HG03457 (cell line): ENCODE measurements around the gene NPNT.

Source experiments
- ATAC-seq: cut with Tn5 transposase; IDR thresholded peaks from one replicate; pipeline ENCODE4 v1.9.1; 2021; ENCODE audit warnings: moderate number of reproducible peaks; ENCODE audit not compliant: unreplicated experiment

The NPNT gene

DNA sequence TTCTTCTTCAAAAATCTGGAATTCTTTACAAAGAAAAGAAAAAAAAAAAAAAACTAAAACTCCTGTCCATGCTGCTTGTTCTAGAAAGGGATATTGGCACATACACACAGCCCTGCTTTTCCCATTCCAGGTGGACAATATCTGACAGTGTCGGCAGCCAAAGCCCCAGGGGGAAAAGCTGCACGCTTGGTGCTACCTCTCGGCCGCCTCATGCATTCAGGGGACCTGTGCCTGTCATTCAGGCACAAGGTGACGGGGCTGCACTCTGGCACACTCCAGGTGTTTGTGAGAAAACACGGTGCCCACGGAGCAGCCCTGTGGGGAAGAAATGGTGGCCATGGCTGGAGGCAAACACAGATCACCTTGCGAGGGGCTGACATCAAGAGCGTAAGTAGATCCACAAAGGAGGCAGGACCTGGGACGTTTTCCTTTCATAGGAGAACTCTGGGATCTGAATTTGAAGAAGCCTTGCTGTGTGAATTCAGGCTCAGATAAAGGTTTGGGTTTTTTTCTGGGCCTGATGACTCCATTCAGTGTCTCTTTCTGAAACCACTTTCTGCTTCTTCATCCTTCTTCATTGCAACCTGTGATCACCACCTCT, 71.9 kb downstream of the NPNT start:
- ATAC-seq, result no peak

DNA sequence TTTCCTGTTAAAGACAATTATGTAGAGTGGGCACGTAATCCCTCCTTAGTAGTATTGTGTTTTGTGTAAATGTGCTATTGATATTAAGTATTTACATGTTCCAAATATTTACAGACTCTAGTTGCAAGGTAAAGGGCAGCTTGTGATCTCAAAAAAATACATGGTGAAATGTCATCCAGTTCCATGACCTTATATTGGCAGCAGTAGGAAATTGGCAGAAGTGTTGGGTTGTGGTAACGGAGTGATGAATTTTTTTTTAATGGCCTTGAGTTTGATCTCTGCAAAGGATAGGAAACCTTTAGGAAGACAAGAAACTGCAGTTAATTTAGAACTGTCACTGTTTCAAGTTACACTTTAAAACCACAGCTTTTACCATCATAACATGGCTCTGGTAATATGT, 74.3 kb downstream of the NPNT start:
- ATAC-seq, result no peak

DNA sequence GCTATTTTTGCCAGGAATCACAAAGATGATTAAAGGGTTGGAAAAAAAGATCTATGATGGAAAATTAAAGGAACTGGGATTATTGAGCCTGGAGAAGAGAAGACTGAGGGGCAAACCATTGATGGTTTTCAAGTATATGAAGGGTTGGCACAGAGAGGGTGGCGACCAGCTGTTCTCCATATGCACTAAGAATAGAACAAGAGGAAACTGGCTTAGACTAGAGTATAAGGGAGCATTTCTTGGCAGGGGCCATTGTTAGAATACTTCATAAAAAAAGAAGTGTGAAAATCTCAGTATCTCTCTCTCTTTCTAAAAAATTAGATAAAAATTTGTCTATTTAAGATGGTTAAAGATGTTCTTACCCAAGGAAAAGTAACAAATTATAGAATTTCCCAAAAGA, 75.1 kb downstream of the NPNT start:
- no peak for ATAC-seq

DNA sequence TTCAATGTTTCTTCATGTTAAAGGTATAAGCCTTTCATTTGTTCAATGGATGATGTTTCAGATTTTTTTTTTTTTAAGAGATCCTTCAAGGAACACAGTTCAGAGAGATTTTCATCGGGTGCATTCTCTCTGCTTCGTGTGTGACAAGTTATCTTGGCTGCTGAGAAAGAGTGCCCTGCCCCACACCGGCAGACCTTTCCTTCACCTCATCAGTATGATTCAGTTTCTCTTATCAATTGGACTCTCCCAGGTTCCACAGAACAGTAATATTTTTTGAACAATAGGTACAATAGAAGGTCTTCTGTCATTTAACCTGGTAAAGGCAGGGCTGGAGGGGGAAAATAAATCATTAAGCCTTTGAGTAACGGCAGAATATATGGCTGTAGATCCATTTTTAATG, 75.8 kb downstream of the NPNT start:
- no peak for ATAC-seq

DNA sequence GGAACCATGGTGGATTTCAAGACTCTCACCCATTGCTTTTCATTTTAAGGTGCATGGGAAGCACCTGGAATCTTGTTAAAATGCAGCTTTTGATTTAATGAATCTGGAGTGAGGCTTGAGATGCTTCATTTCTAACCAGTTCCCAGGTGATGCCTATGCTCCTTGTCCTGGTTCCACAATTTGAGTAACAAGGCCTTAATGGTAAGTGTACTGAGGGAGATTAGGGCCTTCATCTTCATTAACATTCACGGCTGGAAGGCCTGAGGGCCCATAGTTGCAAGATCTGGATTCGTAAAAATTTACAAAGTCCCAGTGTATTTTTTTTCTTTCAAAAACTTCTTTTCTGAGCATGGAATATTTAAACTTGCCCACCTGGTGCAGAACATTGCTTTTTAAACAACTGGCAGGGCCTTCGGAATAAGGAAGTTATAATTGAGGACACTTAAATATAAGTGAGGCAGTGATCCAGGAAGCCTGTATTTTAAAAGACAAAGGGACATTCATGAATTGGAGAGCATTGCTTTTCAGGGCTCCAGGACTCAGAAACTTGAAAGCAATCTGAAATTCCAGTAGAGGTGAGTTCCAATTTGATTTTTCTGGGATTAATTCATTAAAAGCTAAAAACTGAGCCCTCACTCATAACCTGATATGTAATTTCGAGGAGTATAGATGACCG, 77.8 kb downstream of the NPNT start:
- ATAC-seq, result no peak

DNA sequence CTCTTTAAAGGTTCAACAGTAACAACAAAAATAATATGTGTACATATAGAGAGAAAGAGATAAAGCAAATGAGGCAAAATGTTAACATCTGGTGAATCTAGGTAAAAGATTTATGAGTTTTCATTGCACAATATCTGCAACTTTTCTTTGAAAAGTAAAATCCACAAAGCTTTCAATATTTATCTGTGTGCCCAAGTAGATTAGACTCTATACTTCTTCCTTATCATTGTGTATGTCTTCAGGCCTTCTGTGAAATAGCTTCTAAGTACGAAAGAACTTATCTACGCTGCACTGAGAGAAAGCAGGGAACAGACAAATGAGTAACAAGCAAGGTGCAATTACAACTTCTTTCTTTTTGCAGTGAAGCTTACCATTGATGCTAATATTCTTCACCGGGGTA, 81.6 kb downstream of the NPNT start:
- no peak for ATAC-seq

DNA sequence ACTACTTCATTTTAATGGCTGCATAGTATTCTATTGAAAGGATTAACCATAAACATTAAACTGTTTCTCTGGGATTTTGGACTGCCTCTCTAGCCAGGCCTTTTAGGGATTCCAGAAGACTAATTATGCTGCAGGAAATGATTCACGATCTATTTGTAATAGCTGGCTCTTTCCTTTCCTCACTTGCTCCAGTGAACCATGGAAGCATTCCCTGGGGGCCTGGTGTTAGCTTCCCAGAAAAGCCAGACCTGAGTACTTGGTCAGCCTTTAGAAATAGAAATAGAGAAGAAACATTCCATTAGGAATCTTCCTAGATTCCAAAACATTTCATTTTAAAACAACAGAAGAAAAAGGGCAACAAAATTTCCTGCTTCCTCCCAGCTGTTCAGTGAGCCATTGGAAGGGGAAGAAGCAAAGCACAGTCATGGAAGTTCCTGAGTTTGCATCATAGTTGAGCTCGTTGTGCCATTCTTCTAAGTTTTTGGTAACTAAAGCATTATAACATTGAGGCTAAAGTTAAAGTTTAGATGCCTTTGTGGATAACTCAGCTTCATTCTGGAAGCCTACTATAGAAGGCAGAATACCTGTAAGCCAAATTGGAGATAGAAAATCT, 83.5 kb downstream of the NPNT start:
- no peak for ATAC-seq

DNA sequence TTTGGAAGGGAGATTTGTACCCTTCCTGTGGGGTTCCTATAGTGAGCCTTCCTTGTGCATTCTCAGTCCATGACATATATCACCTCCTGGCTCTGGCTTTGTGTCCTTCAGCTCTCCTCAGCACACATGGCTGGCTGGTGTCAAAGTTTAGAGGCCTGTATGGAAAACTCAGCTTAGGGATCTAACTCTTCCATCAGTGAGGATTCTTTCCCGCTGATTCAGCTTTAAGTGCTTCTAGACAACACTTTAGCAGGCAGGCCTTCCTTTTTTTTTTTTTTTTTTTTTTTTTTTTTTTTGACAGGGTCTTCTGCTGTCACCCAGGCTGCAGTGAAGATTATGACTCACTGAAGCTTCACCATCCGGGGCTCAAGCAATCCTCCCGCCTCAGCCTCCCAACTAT, 84.2 kb downstream of the NPNT start:
- no peak for ATAC-seq

DNA sequence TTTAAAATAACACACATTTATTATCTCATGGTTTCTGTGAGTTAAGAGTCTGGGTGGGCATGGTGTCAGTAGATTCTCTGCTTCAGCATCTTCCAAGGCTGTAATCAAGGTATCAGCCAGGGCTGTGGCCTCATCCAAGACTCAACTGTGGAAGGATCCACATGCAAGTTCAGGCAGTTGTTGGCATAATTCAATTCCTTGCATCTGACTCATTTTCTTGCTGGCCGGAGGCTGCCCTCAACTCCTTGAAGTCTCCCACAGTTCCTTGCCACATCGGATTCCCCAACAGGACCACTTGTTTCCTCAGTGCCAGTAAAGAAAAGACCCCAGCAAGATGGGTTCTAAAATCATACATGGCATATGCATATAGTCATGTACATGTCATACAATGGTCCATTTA, 93.4 kb downstream of the NPNT start:
- ATAC-seq, result no peak

DNA sequence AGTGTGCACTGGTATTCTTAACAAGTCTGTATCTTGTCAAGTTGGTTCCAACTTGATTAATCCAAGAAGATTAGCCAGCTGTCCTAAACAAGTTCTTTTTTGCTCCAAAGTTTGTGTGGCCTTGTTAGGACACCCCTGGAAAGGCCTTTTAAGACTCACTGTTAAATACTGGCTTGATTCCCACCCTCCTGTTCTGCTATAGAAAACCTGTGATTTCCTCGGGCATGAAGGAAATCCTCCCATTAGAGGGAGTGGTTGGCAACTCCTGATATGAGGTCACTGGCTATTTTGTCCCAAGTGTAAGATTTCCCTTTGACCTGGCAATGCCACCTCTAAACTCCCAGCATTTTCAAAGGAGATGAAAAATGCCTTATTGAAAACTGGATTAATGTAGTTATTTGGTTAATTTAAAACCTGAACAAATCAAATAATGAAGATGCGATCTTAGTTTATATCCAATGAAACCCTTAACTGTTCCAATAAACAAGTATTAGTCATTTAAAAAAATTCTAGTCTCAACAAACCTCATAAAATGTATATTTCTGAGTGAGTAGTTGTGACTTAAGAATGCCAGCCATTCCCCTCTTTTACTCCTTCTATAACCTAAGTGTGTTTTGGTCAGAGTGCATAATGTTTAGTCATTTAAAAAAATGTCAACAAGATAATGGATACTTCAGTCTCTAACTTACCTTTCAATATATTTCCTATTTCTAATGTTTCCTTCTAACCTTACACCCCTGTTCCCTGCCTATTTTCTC, 94.4 kb downstream of the NPNT start:
- no peak for ATAC-seq

DNA sequence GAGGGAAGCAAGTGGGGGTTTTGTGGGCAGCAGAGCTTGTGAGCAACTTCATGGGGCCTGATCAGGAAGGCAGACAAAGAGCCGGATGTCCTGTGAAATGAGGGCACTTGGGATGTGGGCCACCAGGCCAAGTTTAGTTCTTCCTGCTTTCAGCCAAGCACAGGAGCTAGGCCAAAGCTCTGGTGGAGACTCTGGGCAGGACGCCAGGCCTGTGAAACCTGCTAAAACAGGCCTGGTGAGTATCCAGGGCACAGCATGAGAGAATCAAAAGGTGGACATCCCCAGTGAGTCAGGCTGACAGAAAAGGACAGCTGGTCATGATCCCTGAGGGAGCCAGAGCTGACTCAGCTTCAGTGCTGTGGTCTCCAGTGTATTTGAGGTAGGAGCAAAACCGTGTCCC, 95.7 kb downstream of the NPNT start:
- no peak for ATAC-seq

DNA sequence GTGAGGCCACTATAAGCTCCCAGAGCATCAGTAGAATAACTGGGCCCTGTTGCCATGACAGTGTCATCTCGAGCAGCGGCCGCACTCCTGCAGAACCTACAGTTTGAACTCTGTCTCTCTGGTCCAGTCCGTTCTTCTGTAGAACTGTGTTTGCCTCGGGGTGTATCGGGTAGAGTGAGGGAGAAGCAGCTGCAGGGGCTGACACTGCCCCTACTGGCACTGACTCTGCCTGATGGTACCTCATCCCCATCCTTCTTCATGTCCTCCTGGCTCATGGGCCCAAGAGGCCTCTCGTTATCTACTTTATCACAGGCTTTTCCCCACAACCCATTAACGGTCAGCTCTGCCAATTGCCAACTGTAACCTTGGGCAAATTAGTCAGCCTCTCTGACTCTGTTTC, 96.5 kb downstream of the NPNT start:
- no peak for ATAC-seq

DNA sequence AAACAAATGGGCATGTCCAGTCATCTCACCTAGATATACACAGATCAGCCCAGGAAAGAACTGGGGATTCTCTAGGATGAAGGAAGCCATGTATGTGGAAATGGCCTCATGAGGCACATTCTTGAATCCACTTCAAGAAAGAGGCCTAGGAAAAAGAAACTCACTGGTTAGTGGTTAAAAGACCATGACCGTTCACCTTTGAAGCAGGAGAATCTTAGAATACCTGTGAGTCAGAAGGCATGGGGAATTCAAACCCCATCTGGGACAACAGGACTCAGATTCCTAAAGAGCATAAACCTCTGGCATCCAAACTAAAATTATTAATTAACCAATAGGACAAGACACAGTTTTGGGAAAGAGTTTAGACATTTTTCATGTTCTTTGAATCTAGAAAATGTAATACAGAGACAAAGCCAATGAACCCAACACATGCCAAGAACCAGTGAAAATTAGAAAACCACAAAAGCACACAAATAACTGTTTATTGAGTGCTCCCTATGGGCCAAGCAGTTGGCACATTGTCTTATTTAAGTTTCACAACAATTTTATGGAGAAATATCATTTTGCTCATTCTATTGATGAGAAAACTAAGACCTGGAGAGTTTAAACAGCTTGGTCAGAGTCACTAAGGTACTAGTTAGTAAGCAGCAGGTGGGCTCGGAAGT, 97.5 kb downstream of the NPNT start:
- ATAC-seq, result no peak

DNA sequence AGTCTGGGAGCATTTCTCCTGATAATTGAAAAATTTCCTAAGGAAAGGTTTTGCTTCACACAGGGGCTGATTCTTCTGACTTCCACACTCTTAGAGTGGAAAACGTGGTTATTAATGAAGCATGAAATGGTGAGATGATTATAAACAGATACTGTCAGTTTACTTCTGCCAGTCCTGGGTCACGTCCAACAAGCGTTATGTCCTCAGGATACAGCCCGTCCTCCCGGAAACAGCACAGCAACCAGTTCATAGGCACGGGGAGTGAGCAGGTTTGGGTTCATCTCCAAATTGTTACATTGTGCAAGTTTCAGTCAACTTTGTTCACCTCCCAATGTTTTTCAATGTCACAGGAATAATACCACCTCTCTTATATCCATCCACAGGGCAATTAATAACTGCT, 98.8 kb downstream of the NPNT start:
- no peak for ATAC-seq

DNA sequence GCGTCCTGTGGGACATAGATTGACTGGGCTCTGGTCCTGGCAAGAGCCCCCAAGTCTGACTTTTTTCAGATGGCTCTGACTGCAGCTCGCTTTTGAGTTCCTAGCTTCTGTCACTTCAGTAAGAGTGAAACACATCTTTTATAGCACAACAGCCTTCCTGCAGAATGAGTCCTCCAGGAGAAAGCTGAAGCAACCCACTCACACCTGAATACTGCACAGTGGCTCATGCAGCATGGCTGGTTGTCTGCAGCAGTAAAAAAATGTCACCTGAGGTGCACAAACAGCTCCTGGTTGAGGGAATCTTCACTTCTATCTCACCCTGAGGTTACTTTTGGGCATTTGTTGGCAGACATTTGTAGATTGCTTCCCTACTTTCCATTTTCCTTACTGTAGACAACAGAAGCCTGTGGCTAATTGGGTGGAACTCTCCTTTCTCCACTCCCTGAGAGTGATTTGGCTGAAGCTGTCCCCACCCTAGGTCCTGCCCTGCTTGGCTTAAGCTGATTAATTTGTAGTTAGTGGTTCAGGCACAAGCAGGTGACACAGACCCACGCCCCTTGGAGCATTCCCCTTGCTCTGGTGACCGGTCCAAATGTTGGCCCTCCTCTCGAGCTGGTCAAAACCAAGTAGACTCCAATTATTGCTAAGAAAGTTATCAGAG, 99.7 kb downstream of the NPNT start:
- ATAC-seq, result no peak

DNA sequence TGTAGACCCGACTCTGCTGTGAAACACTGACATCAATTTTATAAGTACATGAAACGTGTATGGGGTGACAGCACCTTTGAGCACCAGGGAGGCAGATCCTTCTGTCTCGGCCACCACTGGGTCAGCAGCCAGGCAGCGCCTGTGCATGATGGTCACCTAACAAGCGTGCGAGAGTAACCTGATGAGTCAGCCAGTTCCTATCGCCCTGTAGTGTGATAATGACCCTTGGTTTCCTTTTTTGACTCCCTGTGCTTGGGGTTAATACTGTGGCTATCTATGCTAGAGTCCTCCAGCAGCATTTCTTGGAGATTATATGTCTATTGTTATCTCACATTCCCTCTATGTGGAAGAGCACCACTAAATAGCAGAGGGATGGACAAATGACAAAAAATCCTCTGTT, 101.6 kb downstream of the NPNT start:
- no peak for ATAC-seq

DNA sequence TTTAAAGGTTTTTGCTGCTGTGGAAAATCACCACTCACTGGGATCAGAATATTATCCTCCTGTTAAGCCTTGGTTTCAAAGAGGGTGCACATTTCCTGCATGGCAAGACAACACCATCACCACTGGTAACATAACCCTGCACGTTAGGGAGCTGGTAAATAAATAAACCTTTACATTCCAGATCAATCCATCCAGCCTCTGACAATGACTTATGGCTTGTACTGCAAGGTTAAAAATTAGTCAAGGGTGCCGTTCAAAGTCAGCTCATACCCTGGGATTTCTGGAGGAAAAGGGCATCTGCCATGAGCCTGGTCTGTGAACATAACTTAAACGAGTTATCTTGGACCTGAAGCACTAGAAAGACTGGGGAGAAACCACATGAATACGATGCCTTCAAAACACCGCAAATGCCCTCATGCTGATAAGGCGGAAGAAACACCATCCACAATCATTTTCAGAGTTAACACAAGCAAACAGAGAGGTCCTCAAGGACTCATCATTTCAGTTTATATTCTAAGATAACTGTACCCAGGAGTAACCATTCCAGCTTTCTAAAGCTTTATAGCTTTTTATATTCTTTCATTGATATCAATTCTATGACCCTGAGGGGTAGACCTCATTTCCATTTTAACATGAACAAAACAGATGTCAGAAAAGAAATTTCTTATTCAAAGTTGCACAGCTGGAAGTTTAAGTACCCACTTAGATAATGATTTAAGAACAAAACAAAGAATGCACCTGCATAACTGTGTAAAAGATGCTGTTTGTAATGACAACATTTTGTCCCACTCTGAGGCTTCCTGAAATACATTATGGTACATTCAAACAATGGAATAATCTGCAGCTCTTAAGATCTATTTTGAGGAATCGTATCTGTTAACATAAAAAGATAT, 103.1 kb downstream of the NPNT start:
- ATAC-seq, result no peak

DNA sequence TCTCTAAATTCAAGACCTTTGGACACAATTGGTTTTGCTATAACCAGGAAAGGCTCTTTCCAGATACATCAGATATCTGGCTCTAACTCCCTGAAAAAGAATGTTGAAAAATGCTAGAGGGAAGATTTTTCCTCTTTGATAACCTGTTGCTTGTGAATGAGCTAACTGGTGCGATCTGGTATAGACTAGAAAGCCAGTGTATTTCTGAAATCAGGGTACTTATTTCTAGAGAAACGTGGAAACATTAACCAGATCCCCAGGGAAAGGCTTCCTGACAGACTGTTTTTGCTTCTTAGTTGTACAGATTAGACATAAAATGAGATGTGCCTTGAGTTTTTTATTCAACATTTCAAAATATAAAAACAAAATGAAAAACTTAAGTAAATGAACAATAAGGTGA, 107.7 kb downstream of the NPNT start:
- no peak for ATAC-seq

DNA sequence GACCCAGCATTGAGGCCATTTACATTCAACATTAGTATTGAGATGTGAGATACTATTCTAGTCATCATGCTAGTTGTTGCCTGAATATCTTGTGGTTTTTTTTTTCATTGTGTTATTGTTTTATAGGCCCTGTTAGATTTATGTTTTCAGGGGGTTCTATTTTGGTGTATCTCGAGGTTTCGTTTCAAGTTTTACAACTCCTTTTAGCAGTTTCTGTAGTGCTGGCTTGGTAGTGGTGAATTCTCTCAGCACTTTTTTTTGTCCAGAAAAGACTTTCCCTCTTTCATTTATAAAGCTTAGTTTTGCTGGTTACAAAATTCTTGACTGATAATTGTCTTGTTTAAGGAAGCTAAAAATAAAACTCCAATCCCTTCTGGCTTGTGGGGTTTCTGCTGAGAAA, 115.5 kb downstream of the NPNT start:
- ATAC-seq, result no peak

DNA sequence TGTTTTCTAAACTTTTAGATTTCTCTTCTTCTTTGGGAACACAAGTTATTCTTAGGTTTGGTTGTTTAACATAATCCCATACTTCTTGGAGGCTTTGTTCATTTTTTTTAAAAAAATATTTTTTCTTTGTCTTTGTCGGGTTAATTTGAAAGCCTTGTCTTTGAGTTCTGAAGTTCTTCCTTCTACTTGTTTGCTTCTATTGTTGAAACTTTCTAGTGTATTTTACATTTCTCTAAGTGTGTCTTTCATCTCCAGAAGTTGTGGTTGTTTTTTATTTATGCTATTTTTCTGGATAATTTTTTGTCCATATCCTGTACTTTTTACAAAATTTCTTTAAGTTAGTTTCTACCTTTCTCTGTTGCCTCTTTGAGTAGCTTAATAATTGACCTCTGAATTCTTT, 116.1 kb downstream of the NPNT start:
- no peak for ATAC-seq
